ENCODE data around the gene MLANA.

DNA sequence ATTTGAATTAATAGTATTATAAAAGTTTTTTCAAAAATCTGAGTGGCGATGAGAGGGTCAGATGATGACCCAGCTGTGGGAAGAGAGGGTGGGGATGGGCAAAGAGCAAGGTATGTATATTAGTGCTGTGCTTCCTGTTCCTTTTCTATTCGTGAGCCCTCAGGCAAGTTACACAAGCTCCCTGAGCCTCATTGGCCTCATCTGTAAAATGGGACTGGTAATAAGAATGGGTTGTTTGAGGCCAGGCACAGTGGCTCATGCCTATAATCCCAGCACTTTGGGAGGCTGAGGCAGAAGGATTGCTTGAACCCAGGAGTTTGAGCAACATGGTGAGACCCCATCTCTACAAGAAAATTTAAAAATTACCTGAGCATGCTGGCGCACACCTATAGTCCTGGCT is 24.0 kb upstream of the MLANA start:
- TF ChIP-seq ZNF266 (tag by site-specific recombination; IDR thresholded peaks at IDR 0.05; ENCODE audit: low read depth) (no peak), SALL2 (tag by site-specific recombination; IDR thresholded peaks at IDR 0.05; ENCODE audit: borderline replicate concordance) (no peak)

Measured in HEK293 (cell line).